ENCODE data around the gene PTGR1. TPM values are rescaled to one million over a fixed set of nuclear protein-coding genes. Genes with fewer than 3 reads are reported as not detected.

Gene PTGR1
- total RNA-seq, 1 experiment from 2014 or later = 41.6 TPM

DNA sequence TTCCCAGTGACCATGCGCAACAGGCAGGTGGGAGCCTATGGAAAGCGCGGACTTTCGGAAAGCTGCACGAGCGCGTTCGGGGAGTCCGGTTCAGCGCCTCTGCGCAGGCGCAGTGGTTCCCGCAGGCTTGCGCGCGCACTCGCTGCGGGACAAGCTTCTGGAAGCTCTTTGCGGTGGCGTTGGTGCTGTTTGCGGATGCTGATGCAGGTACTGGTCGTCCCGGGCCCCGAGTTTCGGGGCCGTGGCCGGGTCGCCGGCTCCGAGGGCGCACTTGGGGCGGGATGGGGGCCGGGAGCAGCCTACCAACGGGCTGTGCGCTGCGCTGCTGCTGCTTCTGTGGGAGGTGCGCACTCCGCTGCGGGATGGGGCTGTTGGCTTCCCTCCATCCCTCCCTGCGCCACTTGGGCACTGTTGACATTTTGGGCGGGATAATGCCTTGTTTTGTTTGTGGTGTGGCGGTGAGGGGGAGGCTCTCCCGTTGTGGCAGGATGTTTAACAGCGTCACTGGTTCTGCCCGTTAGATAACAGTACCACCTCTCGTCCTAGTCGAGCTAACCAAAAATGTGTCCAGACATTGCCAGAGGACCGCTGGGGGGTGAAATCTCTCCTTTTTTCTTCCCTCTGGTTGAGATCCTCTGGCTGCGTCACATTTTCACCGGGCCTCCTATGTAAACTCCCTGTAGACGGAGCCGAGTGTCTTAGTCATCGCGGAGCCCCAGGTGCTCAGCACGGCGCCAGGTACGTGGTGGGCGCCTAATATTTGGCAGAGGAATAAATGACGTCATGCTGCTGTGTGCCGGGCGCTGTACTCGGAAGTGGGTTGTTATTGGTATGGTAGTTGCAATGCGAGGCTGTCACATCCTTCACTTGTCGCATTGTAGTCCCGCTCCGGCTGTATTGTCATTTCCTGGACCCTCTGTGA lies 74.1 kb downstream of the PTGR1 start, which contains the start of gene ZNF483 (continued):
- TF ChIP-seq TEAD1 (CRISPR knock-in tag; IDR thresholded peaks at IDR 0.05) (no peak), CREB1 (CRISPR knock-in tag; IDR thresholded peaks at IDR 0.05) (no peak), ESRRA (CRISPR knock-in tag; IDR thresholded peaks at IDR 0.05; ENCODE audit: borderline replicate concordance) (no peak), ZNF121 (CRISPR knock-in tag; IDR thresholded peaks at IDR 0.05) (no peak), TEAD4 (CRISPR knock-in tag; IDR thresholded peaks at IDR 0.05) (no peak), ZNF219 (CRISPR knock-in tag; IDR thresholded peaks at IDR 0.05; ENCODE audit: borderline replicate concordance) (no peak), SMAD4 (CRISPR knock-in tag; IDR thresholded peaks at IDR 0.05) (no peak), FOXK1 (CRISPR knock-in tag; IDR thresholded peaks at IDR 0.05) (0 out of 2 replicates have a peak, but pooled peaks have one; percentile 13), SP1 (CRISPR knock-in tag; conservative IDR thresholded peaks at IDR 0.05) (no peak; the same call in 1 of the 2 replicates), MYBL2 (CRISPR knock-in tag; IDR thresholded peaks at IDR 0.05) (no peak), CREM (CRISPR knock-in tag; IDR thresholded peaks at IDR 0.05) (no peak; the same call in 1 of the 2 replicates), HMGA2 (CRISPR knock-in tag; IDR thresholded peaks at IDR 0.05) (no peak), TP53 (CRISPR knock-in tag; IDR thresholded peaks at IDR 0.05) (no peak)
- TF ChIP-seq, protein P1, sequence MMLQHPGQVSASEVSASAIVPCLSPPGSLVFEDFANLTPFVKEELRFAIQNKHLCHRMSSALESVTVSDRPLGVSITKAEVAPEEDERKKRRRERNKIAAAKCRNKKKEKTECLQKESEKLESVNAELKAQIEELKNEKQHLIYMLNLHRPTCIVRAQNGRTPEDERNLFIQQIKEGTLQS (CRISPR knock-in tag; conservative IDR thresholded peaks at IDR 0.05) = no peak
- TF ChIP-seq, protein P2, sequence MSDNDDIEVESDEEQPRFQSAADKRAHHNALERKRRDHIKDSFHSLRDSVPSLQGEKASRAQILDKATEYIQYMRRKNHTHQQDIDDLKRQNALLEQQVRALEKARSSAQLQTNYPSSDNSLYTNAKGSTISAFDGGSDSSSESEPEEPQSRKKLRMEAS (CRISPR knock-in tag; IDR thresholded peaks at IDR 0.05) = peak; percentile 82
- TF ChIP-seq, protein P3, sequence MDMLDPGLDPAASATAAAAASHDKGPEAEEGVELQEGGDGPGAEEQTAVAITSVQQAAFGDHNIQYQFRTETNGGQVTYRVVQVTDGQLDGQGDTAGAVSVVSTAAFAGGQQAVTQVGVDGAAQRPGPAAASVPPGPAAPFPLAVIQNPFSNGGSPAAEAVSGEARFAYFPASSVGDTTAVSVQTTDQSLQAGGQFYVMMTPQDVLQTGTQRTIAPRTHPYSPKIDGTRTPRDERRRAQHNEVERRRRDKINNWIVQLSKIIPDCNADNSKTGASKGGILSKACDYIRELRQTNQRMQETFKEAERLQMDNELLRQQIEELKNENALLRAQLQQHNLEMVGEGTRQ (CRISPR knock-in tag; IDR thresholded peaks at IDR 0.05) = 0 out of 2 replicates have a peak, but pooled peaks have one; percentile 11
- TF ChIP-seq, protein P4, sequence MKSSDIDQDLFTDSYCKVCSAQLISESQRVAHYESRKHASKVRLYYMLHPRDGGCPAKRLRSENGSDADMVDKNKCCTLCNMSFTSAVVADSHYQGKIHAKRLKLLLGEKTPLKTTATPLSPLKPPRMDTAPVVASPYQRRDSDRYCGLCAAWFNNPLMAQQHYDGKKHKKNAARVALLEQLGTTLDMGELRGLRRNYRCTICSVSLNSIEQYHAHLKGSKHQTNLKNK (CRISPR knock-in tag; IDR thresholded peaks at IDR 0.05) = no peak
- TF ChIP-seq, protein P5, sequence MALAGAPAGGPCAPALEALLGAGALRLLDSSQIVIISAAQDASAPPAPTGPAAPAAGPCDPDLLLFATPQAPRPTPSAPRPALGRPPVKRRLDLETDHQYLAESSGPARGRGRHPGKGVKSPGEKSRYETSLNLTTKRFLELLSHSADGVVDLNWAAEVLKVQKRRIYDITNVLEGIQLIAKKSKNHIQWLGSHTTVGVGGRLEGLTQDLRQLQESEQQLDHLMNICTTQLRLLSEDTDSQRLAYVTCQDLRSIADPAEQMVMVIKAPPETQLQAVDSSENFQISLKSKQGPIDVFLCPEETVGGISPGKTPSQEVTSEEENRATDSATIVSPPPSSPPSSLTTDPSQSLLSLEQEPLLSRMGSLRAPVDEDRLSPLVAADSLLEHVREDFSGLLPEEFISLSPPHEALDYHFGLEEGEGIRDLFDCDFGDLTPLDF (CRISPR knock-in tag; IDR thresholded peaks at IDR 0.05) = no peak
- TF ChIP-seq, protein P6, sequence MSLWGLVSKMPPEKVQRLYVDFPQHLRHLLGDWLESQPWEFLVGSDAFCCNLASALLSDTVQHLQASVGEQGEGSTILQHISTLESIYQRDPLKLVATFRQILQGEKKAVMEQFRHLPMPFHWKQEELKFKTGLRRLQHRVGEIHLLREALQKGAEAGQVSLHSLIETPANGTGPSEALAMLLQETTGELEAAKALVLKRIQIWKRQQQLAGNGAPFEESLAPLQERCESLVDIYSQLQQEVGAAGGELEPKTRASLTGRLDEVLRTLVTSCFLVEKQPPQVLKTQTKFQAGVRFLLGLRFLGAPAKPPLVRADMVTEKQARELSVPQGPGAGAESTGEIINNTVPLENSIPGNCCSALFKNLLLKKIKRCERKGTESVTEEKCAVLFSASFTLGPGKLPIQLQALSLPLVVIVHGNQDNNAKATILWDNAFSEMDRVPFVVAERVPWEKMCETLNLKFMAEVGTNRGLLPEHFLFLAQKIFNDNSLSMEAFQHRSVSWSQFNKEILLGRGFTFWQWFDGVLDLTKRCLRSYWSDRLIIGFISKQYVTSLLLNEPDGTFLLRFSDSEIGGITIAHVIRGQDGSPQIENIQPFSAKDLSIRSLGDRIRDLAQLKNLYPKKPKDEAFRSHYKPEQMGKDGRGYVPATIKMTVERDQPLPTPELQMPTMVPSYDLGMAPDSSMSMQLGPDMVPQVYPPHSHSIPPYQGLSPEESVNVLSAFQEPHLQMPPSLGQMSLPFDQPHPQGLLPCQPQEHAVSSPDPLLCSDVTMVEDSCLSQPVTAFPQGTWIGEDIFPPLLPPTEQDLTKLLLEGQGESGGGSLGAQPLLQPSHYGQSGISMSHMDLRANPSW (CRISPR knock-in tag; conservative IDR thresholded peaks at IDR 0.05; ENCODE audit: low read depth) = no peak
- TF ChIP-seq, protein P7, sequence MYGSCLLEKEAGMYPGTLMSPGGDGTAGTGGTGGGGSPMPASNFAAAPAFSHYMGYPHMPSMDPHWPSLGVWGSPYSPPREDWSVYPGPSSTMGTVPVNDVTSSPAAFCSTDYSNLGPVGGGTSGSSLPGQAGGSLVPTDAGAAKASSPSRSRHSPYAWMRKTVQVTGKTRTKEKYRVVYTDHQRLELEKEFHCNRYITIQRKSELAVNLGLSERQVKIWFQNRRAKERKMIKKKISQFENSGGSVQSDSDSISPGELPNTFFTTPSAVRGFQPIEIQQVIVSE (CRISPR knock-in tag; IDR thresholded peaks at IDR 0.05; ENCODE audit: borderline replicate concordance) = no peak
- TF ChIP-seq, protein P8, sequence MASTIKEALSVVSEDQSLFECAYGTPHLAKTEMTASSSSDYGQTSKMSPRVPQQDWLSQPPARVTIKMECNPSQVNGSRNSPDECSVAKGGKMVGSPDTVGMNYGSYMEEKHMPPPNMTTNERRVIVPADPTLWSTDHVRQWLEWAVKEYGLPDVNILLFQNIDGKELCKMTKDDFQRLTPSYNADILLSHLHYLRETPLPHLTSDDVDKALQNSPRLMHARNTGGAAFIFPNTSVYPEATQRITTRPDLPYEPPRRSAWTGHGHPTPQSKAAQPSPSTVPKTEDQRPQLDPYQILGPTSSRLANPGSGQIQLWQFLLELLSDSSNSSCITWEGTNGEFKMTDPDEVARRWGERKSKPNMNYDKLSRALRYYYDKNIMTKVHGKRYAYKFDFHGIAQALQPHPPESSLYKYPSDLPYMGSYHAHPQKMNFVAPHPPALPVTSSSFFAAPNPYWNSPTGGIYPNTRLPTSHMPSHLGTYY (CRISPR knock-in tag; IDR thresholded peaks at IDR 0.05) = no peak
- TF ChIP-seq, protein P9, sequence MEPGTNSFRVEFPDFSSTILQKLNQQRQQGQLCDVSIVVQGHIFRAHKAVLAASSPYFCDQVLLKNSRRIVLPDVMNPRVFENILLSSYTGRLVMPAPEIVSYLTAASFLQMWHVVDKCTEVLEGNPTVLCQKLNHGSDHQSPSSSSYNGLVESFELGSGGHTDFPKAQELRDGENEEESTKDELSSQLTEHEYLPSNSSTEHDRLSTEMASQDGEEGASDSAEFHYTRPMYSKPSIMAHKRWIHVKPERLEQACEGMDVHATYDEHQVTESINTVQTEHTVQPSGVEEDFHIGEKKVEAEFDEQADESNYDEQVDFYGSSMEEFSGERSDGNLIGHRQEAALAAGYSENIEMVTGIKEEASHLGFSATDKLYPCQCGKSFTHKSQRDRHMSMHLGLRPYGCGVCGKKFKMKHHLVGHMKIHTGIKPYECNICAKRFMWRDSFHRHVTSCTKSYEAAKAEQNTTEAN (CRISPR knock-in tag; IDR thresholded peaks at IDR 0.05) = 0 out of 2 replicates have a peak, but pooled peaks have one; percentile 44

All from WTC11 (cell line).